ENCODE measurements around the gene OTUB2. TPM values are rescaled to one million over a fixed set of nuclear protein-coding genes. Genes with fewer than 3 reads are reported as not detected.

OTUB2 gene
- total and polyA plus RNA-seq, 2 experiments from 2014 or later, result 1.3 to 1.9 TPM

GRCh38 chr14:94075008-94075407, 48.9 kb downstream of the OTUB2 start:
- 76 to 82% methylated on average over 2 of the region's 2 CpGs for WGBS, 2 experiments (ENCODE audit: low coverage in 1 of 2, low lambda C conversion rate in 2 of 2, missing lambda C conversion rate in 2 of 2)
- TF ChIP-seq EZH2 (IDR thresholded peaks at IDR 0.05; ENCODE audit: insufficient read depth, poor library complexity, severe bottlenecking) (no peak), EZH2phosphoT487 (IDR thresholded peaks at IDR 0.05; ENCODE audit: insufficient read depth, low read depth) (no peak)
- Histone ChIP-seq H3K36me3 (ENCODE audit: low read depth) (peaks cover 37% of the 10 kb centered on the region), H3K9me3 (ENCODE audit: low read depth) (peaks cover 3% of the 10 kb centered on the region), H3K4me3 (no peak overlapping the region), H3F3A (ENCODE audit: insufficient read depth) (peaks cover 7% of the 10 kb centered on the region; the same call in 1 of the 2 replicates), H3K9ac (no peak overlapping the region), H3K9me2 (ENCODE audit: insufficient read depth) (no peaks in the 10 kb centered on the region), H4K20me1 (ENCODE audit: insufficient read depth) (peaks cover 30% of the 10 kb centered on the region), H3K27me3 (replicated peaks; ENCODE audit: insufficient read depth) (no peaks in the 10 kb centered on the region), H3K79me2 (ENCODE audit: insufficient read depth) (peaks cover 100% of the 10 kb centered on the region), H2AFZ (no peak overlapping the region), H3K4me2 (ENCODE audit: unreplicated experiment) (no peak overlapping the region), H3K4me1 (ENCODE audit: insufficient read depth) (peaks cover 31% of the 10 kb centered on the region), H3K27ac (no peak overlapping the region)
- no peak for DNase-seq
- in situ Hi-C loops (cut with MboI), result no loop called here

GRCh38 chr14:94077111-94077821, 51.1 kb downstream of the OTUB2 start:
- in situ Hi-C loops (cut with MboI), result no loop called here
- Histone ChIP-seq H2AFZ (no peak overlapping the region), H3K4me1 (ENCODE audit: insufficient read depth) (peaks cover 35% of the 10 kb centered on the region), H3K4me2 (ENCODE audit: unreplicated experiment) (peak overlapping the region; percentile 92), H3K9me2 (ENCODE audit: insufficient read depth) (no peaks in the 10 kb centered on the region), H4K20me1 (ENCODE audit: insufficient read depth) (peaks cover 19% of the 10 kb centered on the region), H3K79me2 (ENCODE audit: insufficient read depth) (peaks cover 96% of the 10 kb centered on the region), H3K9me3 (ENCODE audit: low read depth) (no peaks in the 10 kb centered on the region), H3K27me3 (replicated peaks; ENCODE audit: insufficient read depth) (no peaks in the 10 kb centered on the region), H3K9ac (no peak overlapping the region), H3K36me3 (ENCODE audit: low read depth) (peaks cover 35% of the 10 kb centered on the region), H3F3A (ENCODE audit: insufficient read depth) (peaks cover 7% of the 10 kb centered on the region; the same call in 1 of the 2 replicates), H3K27ac (no peak overlapping the region), H3K4me3 (peak overlapping the region; percentile 87)
- 71 to 72% methylated on average over 7 of the region's 7 CpGs for WGBS, 2 experiments (ENCODE audit: low coverage in 1 of 2, low lambda C conversion rate in 2 of 2, missing lambda C conversion rate in 2 of 2)
- peak; percentile 25 for DNase-seq
- TF ChIP-seq EZH2 (IDR thresholded peaks at IDR 0.05; ENCODE audit: insufficient read depth, poor library complexity, severe bottlenecking), result no peak
- TF ChIP-seq EZH2phosphoT487 (IDR thresholded peaks at IDR 0.05; ENCODE audit: insufficient read depth, low read depth), result no peak

DNA sequence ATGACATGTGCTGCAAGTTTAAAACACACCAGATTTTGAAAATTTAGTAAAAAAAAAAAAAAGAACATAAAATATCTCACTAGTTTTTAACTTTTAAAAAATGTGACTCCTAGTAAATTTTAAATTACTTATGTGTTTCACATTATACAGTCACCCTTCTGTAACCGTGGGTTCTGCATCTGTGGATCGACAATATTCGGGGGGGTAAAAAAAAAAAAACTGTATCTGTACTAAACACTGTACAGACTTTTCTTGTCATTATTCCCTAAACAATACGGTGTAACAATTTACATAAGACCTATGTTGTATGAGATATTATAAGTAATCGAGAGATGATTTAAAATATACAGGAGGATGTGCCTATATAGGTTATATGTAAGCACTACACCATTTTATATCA, 51.7 kb downstream of the OTUB2 start:
- Histone ChIP-seq H3K79me2 (ENCODE audit: insufficient read depth) (peaks cover 96% of the 10 kb centered on the region), H3K9me3 (ENCODE audit: low read depth) (no peaks in the 10 kb centered on the region), H3K9me2 (ENCODE audit: insufficient read depth) (no peaks in the 10 kb centered on the region), H3K4me3 (peak overlapping the region; percentile 87), H4K20me1 (ENCODE audit: insufficient read depth) (peaks cover 19% of the 10 kb centered on the region), H3K9ac (no peak overlapping the region), H3K4me2 (ENCODE audit: unreplicated experiment) (peak overlapping the region; percentile 92), H2AFZ (no peak overlapping the region), H3K27ac (no peak overlapping the region), H3F3A (ENCODE audit: insufficient read depth) (peaks cover 7% of the 10 kb centered on the region; the same call in 1 of the 2 replicates), H3K36me3 (ENCODE audit: low read depth) (peaks cover 35% of the 10 kb centered on the region), H3K4me1 (ENCODE audit: insufficient read depth) (peaks cover 35% of the 10 kb centered on the region), H3K27me3 (replicated peaks; ENCODE audit: insufficient read depth) (no peaks in the 10 kb centered on the region)
- 77 to 83% methylated on average over 5 of the region's 5 CpGs for WGBS, 2 experiments (ENCODE audit: low coverage in 1 of 2, low lambda C conversion rate in 2 of 2, missing lambda C conversion rate in 2 of 2)
- no peak for TF ChIP-seq EZH2 (IDR thresholded peaks at IDR 0.05; ENCODE audit: insufficient read depth, poor library complexity, severe bottlenecking)
- no peak for TF ChIP-seq EZH2phosphoT487 (IDR thresholded peaks at IDR 0.05; ENCODE audit: insufficient read depth, low read depth)
- in situ Hi-C loops (cut with MboI), result no loop called here
- no peak for DNase-seq

DNA sequence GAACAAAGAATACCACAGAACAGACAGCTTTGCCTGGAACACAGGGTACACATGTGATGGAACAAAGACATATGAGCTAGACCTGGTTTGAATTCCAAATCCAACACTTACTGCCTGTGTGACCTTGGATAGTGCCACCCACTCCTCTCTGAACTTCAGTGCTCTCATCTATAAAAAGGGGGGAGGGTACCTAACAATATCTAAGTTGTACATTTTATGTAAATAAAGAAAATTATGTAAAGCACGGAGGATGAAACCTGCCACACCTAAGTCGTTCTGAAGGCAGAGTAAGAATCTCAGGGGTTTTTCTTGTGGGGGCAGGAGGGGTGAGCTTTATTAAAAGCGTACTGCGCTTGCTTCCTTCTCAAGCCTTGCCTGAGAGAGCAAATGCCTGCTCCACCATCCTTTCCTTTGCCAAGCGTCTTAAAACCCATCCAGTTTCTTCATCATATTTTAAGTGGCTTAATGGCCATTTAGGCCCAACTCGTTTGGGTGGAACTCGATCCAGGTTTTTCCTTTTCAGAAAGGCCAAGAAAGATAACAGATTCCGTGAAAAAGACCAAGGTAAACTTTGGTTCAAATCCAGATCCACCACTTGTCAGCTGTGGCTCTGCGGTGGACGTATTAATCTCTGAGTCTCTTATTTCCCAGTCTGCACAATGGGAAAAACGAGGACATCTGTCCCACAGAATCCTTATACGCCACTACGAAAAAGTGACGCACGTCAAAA, 53.9 kb downstream of the OTUB2 start:
- Histone ChIP-seq H3F3A (ENCODE audit: insufficient read depth) (no peaks in the 10 kb centered on the region), H3K27ac (peak overlapping the region; percentile 86), H3K4me2 (ENCODE audit: unreplicated experiment) (peak overlapping the region; percentile 92), H3K9me3 (ENCODE audit: low read depth) (no peaks in the 10 kb centered on the region), H4K20me1 (ENCODE audit: insufficient read depth) (peaks cover 19% of the 10 kb centered on the region), H3K36me3 (ENCODE audit: low read depth) (peaks cover 25% of the 10 kb centered on the region), H3K4me1 (ENCODE audit: insufficient read depth) (peaks cover 35% of the 10 kb centered on the region), H3K27me3 (replicated peaks; ENCODE audit: insufficient read depth) (no peaks in the 10 kb centered on the region), H3K9me2 (ENCODE audit: insufficient read depth) (no peaks in the 10 kb centered on the region), H3K9ac (peak overlapping the region; percentile 96), H3K4me3 (peak overlapping the region; percentile 87), H2AFZ (peak overlapping the region; percentile 99), H3K79me2 (ENCODE audit: insufficient read depth) (peaks cover 84% of the 10 kb centered on the region)
- in situ Hi-C loops (cut with MboI), result no loop called here
- DNase-seq, result peak; percentile 40
- WGBS, 2 experiments (ENCODE audit: low coverage in 1 of 2, low lambda C conversion rate in 2 of 2, missing lambda C conversion rate in 2 of 2), result 2 to 3% methylated on average over 15 of the region's 15 CpGs
- TF ChIP-seq EZH2 (IDR thresholded peaks at IDR 0.05; ENCODE audit: insufficient read depth, poor library complexity, severe bottlenecking) (no peak), EZH2phosphoT487 (IDR thresholded peaks at IDR 0.05; ENCODE audit: insufficient read depth, low read depth) (no peak)
